Measurements from ENCODE around the gene NEU4.

NEU4 gene

GRCh38 chr2:241835611-241836010 lies 26.6 kb downstream of the NEU4 start:
- no peak for DNase-seq

- DNase-seq = no peak
These were observed 27.3 kb downstream of the NEU4 start for GRCh38 chr2:241836292-241836691.

- no peak for DNase-seq
These were observed 28.4 kb downstream of the NEU4 start for GRCh38 chr2:241837197-241837965.

GRCh38 chr2:241841181-241842066 lies 32.4 kb downstream of the NEU4 start:
- no peak for DNase-seq

GRCh38 chr2:241842067-241842415 lies 33.0 kb downstream of the NEU4 start:
- DNase-seq = no peak

- no peak for DNase-seq
These were observed 33.7 kb downstream of the NEU4 start for GRCh38 chr2:241842620-241843211.

- DNase-seq = no peak
These were observed 34.5 kb downstream of the NEU4 start for GRCh38 chr2:241843321-241844065.

- DNase-seq = peak; percentile 79
These were observed 35.2 kb downstream of the NEU4 start for GRCh38 chr2:241844066-241844728.

GRCh38 chr2:241844831-241845578 lies 36.0 kb downstream of the NEU4 start:
- DNase-seq = no peak

GRCh38 chr2:241846406-241846805 lies 37.4 kb downstream of the NEU4 start:
- no peak for DNase-seq

- DNase-seq = no peak
These were observed 40.0 kb downstream of the NEU4 start for GRCh38 chr2:241848761-241849615.

GRCh38 chr2:241849616-241850543 lies 40.9 kb downstream of the NEU4 start:
- no peak for DNase-seq

GRCh38 chr2:241850544-241851324 lies 41.7 kb downstream of the NEU4 start:
- DNase-seq = no peak

- no peak for DNase-seq
These were observed 42.5 kb downstream of the NEU4 start for GRCh38 chr2:241851325-241852115.

GRCh38 chr2:241852116-241852980 lies 43.4 kb downstream of the NEU4 start:
- DNase-seq = no peak

GRCh38 chr2:241852981-241853631 lies 44.1 kb downstream of the NEU4 start:
- no peak for DNase-seq
